Retinal pigment epithelial cell (primary cell): ENCODE results near the gene EXOC6B.

Experiments used
- DNase-seq: peaks from one replicate; pipeline ENCODE4 v3.0.0-alpha.2; 2010; ENCODE audit warnings: low read depth
- H3K4me3 ChIP-seq: 2 replicates; pipeline ENCODE4 v1.5.1; 2011; ENCODE audit warnings: mild to moderate bottlenecking, low read length, control low read depth, moderate library complexity
- TF ChIP-seq, protein P1 (sequence below): conservative IDR thresholded peaks from 2 replicates; pipeline ENCODE4 v1.5.1; 2011; ENCODE audit warnings: low read depth, low read length, control low read depth, inconsistent platforms

The EXOC6B gene

DNA sequence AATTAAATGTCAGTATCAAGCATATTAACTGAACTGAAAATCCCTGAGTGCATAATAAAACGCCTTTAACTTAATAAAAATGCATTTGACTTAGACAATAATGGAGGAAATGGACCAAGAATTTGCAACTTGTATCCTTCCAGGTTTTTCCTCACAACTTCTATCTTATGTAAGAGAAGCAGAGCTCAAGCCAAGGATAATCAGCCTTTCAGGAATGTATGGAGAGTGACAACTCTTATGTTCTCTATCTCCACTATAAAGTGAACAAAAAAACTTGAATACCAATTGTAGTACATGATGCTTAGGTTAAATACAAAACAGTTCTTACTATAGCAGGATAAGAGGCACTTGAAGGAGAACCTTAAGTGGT lies 613.4 kb downstream of the EXOC6B start:
- TF ChIP-seq, protein P1, sequence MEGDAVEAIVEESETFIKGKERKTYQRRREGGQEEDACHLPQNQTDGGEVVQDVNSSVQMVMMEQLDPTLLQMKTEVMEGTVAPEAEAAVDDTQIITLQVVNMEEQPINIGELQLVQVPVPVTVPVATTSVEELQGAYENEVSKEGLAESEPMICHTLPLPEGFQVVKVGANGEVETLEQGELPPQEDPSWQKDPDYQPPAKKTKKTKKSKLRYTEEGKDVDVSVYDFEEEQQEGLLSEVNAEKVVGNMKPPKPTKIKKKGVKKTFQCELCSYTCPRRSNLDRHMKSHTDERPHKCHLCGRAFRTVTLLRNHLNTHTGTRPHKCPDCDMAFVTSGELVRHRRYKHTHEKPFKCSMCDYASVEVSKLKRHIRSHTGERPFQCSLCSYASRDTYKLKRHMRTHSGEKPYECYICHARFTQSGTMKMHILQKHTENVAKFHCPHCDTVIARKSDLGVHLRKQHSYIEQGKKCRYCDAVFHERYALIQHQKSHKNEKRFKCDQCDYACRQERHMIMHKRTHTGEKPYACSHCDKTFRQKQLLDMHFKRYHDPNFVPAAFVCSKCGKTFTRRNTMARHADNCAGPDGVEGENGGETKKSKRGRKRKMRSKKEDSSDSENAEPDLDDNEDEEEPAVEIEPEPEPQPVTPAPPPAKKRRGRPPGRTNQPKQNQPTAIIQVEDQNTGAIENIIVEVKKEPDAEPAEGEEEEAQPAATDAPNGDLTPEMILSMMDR: no peak
- no peak overlapping the region for H3K4me3 ChIP-seq
- no peak for DNase-seq

DNA sequence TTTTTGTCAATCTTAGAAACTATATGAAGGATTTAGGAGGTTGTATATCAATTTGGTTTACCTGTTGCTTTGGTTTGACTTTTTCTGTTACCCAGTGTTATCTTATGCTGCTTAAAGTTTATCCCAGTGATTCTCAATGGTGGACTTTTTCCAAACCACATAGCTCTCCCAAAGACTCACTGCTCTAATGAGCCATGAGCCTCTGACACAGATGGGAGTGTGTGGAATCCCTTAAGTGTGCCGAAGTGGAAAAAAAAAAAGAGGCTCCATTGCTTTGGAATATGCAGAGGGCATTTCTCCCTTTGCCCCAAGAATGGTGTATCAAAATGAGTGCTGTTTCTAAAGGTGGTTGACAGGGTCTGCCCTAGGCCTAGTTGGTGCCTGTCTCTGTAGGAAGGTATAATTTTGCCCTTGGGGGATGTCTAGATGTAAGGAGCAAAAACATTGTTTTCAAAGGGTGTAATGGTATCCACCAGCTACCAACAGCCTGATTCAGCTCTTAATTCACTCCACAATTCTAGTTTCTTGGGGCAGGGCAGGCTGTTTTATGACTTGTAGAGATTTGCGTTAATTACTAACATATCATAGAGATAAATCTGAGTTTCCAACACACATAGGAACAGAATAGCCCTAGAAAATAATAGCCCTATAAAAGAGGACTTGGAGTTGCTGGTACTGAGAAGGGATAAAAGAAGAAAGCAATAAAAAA lies 613.9 kb downstream of the EXOC6B start:
- TF ChIP-seq, protein P1: no peak
- H3K4me3 ChIP-seq: no peak overlapping the region
- DNase-seq: no peak

DNA sequence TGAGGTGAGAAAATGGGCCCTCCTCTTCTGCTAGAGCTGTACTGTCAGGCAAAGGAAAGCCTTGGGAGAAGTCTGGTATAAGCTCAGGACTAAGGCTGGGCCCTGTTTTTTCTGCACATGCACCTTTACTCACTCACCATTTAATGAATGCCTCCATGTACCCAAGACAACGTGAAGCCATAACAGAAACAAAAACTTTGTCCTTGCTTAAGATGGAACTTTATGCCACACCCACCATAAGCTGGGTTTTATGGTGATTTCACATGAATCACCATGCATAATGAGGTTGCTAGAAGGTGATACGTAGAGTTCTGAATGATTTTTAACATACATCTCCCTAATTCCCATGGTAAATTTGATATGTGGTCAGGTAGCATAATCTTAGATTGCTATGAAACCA lies 614.5 kb downstream of the EXOC6B start:
- H3K4me3 ChIP-seq: no peak overlapping the region
- TF ChIP-seq, protein P1: no peak
- DNase-seq: no peak

DNA sequence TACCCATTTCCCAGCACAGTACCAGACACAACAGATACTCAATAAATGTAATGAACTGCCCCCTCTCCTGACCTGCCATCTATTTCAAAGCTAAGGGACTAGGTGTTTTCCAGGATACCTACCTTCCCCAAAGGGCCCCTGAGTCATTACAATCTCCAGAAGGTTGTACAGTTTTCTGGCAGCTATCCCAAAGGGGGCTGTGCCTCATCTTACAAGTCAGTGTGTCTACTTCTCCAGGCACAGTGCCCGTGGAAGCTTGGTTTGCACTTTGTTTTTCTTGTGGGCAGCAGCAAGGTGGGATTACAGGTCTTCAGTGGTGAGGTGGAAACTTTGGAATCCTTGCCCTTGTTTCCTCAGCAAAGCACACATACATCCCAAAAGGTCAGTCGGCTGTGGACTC lies 615.4 kb downstream of the EXOC6B start:
- no peak for DNase-seq
- TF ChIP-seq, protein P1: no peak

DNA sequence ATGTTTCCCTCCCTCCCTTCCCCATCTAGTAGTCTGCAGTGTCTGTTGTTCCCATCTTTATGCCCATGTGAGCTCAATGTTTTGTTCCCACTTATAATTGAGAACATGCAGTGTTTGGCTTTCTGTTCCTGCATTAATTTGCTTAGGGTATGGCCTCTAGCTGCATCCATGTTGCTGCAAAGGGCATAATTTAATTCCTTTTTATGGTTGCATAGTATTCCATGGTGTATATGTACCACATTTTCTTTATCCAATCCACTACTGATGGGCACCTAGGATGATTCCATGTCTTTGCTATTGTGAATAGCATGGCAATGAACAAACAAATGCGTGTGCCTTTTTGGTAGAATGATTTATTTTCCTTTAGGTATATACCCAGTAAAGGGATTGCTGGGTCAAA lies 617.6 kb downstream of the EXOC6B start:
- no peak for DNase-seq
- H3K4me3 ChIP-seq: no peak overlapping the region
- TF ChIP-seq, protein P1: no peak

More for the DNA sequence above, 615.4 kb downstream of the EXOC6B start:
- no peak overlapping the region for H3K4me3 ChIP-seq

DNA sequence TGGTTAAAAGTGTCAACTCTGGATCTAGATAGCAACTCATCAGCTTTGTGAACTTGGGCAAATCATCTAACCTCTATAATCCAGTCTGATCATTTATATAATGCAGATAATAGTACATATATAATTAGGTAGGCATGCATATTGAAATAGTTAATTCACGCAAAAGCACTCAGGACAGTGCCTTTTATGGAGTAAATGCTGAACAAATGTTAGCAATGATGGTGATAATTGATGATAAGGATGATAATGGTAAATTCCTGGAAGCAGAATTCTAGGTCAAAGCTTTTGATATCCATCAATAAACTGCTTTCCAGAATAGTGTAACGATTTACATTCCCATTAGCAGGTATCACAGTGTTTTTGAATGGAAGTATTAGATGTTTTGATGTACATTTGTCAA lies 618.5 kb downstream of the EXOC6B start:
- TF ChIP-seq, protein P1: no peak
- no peak for DNase-seq
- H3K4me3 ChIP-seq: no peak overlapping the region

DNA sequence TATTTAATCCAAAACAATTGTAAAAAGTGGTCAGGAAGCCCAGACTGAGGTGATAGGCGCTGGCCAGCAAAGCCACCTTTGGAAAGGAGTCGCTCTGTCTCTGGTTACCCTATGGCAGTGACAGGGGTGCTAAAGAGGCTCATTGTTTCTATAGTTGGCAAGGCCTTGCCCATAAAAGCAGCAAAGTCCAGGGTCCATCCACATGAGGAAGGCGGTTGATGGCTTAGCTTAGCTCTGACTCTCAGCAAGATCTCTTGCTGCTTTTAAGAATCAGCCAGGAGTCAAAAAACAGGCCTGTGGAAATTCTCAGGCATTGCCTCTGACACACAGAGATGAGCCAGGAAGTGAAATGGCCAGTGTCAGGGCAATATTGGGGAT lies 620.3 kb downstream of the EXOC6B start:
- TF ChIP-seq, protein P1: no peak
- DNase-seq: no peak
- H3K4me3 ChIP-seq: no peak overlapping the region
